GM10248 (cell line): ENCODE results near the gene SEMA6C.
"Not testable (repeated sequence)": the region's sequence is repeated elsewhere in the genome, so short reads cannot be mapped to it uniquely, and the experiment has no call there.

Source experiments
- CTCF ChIA-PET: fragments of 300-600 bp; sonication (Branson Sonifier 250); formaldehyde crosslinking; extraction: SDS; loops from one replicate; lab custom pipeline; 2021; ENCODE audit warnings: antibody characterized with exemption; lab: Yijun Ruan, JAX
- POLR2A ChIA-PET: fragments of 350-650 bp; sonication (Branson Sonifier 250); formaldehyde crosslinking; extraction: SDS; loops from one replicate; lab custom pipeline; 2020; ENCODE audit warnings: antibody characterized with exemption; lab: Yijun Ruan, JAX
- DNase-seq: peaks from one replicate; pipeline ENCODE4 v3.0.0; 2012; ENCODE audit errors: extremely low spot score
- CTCF ChIP-seq: IDR thresholded peaks from 2 replicates; pipeline ENCODE4 v1.5.1; 2012; ENCODE audit warnings: mild to moderate bottlenecking, low read depth; ENCODE audit errors: extremely low read depth, missing control alignments, control extremely low read depth

Gene SEMA6C

GRCh38 chr1:151189637-151190445 lies 43.4 kb upstream of the SEMA6C start, which contains the start of gene VPS72:
Gene VPS72, minus strand, starts transcription at chr1:151190197. Its CDS starts 76 bp downstream, at chr1:151190121.
- POLR2A ChIA-PET: interaction anchor here (0.5 to 1.3 kb wide), 8 partner anchors 9 to 93 kb away, joined by 3 to 8 read pairs (median 4); partner anchors contain the start of genes LYSMD1, PSMD4 and ZNF687
- CTCF ChIA-PET: interaction anchor here (0.9 to 1.7 kb wide), 10 partner anchors 12 to 119 kb away, joined by 3 to 15 read pairs (median 4); partner anchors contain the start of genes GABPB2, TMOD4 and TNFAIP8L2
- no peak for TF ChIP-seq CTCF
- DNase-seq: peak; percentile 94

GRCh38 chr1:151188667-151189066 lies 42.2 kb upstream of the SEMA6C start:
- POLR2A ChIA-PET, DNase-seq: not testable (repeated sequence)
- CTCF ChIA-PET: interaction anchor here (0.9 to 1.4 kb wide), 3 partner anchors 11 to 118 kb away, joined by 3 to 5 read pairs (median 3); partner anchors contain the start of gene GABPB2

GRCh38 chr1:151187205-151187604 lies 40.8 kb upstream of the SEMA6C start:
- no peak for TF ChIP-seq CTCF
- ChIA-PET CTCF (interaction anchor here (1.2 to 1.5 kb wide), 4 partner anchors 11 to 87 kb away, joined by 3 to 4 read pairs (median 3); partner anchors contain the start of gene TMOD4), POLR2A (no interaction called here)
- no peak for DNase-seq

GRCh38 chr1:151184211-151184610 lies 37.8 kb upstream of the SEMA6C start:
- ChIA-PET CTCF (interaction anchor here (0.6 to 2.0 kb wide), 2 partner anchors 8 to 495 kb away, joined by 3 to 6 read pairs; partner anchors contain the start of gene TMOD4), POLR2A (no interaction called here)
- no peak for DNase-seq
- no peak for TF ChIP-seq CTCF

- CTCF ChIA-PET: interaction anchor here (1.0 to 1.7 kb wide), 10 partner anchors 8 to 25 kb away, joined by 3 to 7 read pairs (median 4); partner anchors contain the start of genes TNFAIP8L2 and VPS72
- no peak for DNase-seq
- POLR2A ChIA-PET: no interaction called here
- no peak for TF ChIP-seq CTCF
Observed at GRCh38 chr1:151176514-151177045, 30.1 kb upstream of the SEMA6C start.

GRCh38 chr1:151175863-151176262 lies 29.4 kb upstream of the SEMA6C start, which contains the start of gene TMOD4:
Gene TMOD4, minus strand, starts transcription at chr1:151175981. Its CDS starts 1,106 bp downstream, at chr1:151174875.
- POLR2A ChIA-PET: no interaction called here
- peak; percentile 27 for TF ChIP-seq CTCF
- CTCF ChIA-PET: interaction anchor here (0.9 to 1.7 kb wide), 9 partner anchors 9 to 76 kb away, joined by 3 to 6 read pairs (median 4); partner anchors contain the start of gene VPS72
- DNase-seq: no peak
